GM21447 (cell line): ENCODE results near the gene ENTPD7.

Experiments used
- ATAC-seq: cut with Tn5 transposase; IDR thresholded peaks from one replicate; pipeline ENCODE4 v1.9.1; 2021; ENCODE audit not compliant: unreplicated experiment

ENTPD7 gene

GRCh38 chr10:99647601-99648151, 11.6 kb upstream of the ENTPD7 start:
- ATAC-seq, result no peak

DNA sequence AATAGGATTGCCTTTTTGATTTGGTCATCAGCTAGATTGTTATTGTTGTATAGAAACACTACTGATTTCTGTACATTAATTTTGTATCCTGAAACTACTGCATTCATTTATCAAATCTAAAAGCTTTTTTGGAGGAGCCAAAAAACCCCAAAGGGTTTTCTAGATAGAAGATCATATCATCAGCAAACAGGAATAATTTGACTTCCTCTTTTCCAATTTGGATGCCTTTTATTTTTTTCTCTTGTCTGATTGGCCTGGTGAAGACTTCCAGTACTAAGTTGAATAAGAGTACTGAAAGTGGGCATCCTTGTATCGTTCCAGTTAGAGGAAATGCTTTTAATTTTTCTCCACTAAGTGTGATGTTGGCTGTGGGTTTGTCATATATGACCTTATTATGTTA, 10.6 kb upstream of the ENTPD7 start:
- no peak for ATAC-seq

DNA sequence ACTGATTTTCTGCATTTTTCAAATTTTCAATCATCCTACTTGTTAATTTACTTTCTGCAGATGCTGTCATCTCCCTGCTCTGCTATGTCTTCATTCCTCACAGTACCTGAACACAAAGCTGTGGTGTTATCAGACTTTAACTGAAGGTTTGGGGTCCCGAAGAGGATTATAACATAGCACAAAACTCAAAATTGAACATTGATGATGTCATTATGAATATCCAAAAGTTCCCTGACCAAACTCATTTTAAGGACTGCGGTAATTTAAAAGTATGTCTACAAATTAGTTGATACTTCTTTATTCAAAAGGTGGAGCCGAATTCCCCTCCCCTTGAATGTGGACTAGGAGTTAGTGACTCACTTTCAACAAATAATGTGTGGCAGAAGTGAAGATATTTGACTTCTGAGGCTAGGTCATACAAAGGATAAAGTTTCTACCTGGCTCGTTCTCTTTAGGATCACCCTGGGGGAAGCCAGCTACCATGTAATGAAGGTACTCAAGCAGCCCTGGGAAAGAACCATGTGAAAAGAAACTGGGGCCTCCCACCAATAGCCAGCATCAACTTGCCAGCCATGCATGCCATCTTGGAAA, 6.4 kb upstream of the ENTPD7 start:
- no peak for ATAC-seq

DNA sequence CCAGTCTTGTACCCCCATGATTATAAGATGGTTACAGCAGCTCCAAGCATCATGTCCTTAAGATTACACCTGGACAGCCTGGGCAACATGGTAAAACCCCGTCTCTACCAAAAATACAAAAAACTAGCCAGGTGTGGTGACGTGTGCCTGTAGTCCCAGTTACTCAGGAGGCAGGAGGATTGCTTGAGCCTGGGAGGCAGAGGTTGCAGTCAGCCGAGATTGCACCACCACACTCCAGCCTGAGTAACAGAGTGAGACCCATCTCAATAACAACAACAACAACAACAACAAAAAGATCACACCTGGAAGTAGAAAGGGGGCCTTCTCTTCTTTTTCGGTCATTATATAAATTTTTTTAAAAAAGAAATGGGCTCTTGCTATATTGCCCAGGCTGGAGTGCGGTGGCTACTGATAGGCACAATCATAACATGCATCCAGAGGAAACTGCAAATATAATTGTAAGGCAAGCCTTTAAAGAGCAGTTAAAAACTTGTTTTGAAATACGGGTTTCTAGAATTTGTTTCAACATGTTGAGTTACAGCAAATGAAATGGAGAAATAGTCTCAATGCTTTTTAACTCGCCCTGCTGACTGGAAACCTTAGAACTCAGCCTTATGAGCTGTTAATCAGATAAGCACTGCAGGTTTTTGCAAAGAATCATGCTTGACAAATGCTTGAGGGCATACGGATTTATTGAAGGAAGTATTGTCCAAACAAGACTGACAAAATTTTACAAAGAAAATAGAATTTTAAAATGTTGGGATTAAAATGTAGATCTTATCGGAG, 4.7 kb upstream of the ENTPD7 start:
- no peak for ATAC-seq

DNA sequence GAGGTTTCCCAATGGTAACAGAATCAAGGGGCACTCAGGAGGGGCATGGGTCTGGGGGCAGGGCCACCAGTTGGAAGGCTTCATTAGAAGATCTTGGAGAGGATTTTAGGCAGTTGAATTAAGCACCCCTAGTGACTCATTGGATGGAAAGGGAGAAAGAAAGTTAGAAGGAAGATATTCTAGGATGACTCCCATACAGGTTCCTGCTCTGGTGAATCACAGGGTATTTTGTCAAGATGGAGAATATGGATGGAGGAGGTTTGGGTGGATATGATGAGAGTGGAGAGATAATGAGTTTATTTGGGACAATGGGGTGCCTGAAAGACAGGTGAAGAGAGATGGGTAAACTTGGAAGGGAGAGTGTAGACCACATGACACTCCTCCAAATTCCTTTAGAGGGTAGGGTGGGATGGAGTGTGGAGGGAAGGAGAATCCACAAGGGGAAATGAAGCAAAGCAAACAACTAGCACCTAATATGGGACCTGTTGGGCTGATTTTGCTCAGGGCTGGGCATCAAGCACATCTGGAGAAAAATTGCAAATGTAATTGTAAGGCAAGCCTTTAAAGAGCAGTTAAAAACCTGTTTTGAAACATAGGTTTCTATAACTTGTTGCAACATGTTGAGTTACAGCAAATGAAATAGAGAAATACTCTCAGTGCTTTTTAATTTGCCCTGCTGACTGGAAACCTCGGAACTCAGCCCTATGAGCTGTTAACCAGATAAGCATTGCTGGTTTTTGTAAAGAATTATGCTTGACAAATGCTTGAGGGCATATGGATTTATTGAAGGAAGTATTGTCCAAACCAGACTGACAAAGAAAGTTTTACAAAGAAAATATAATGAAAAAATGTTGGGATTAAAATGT, 2.9 kb upstream of the ENTPD7 start:
- no peak for ATAC-seq

GRCh38 chr10:99658622-99659030, 683 bp upstream of the ENTPD7 start:
- peak; percentile 5 for ATAC-seq

- no peak for ATAC-seq
These were observed 608 bp downstream of the ENTPD7 start for GRCh38 chr10:99659868-99660366.

- ATAC-seq, result no peak
These were observed 1.5 kb downstream of the ENTPD7 start for GRCh38 chr10:99660662-99661376.

GRCh38 chr10:99661377-99661763, 2.1 kb downstream of the ENTPD7 start:
- ATAC-seq, result no peak

GRCh38 chr10:99665304-99665703, 6.0 kb downstream of the ENTPD7 start:
- ATAC-seq, result no peak

GRCh38 chr10:99667108-99667751, 7.9 kb downstream of the ENTPD7 start:
- no peak for ATAC-seq

GRCh38 chr10:99671386-99671785, 12.1 kb downstream of the ENTPD7 start:
- no peak for ATAC-seq

- ATAC-seq, result no peak
These were observed 13.6 kb downstream of the ENTPD7 start for GRCh38 chr10:99672884-99673283.

DNA sequence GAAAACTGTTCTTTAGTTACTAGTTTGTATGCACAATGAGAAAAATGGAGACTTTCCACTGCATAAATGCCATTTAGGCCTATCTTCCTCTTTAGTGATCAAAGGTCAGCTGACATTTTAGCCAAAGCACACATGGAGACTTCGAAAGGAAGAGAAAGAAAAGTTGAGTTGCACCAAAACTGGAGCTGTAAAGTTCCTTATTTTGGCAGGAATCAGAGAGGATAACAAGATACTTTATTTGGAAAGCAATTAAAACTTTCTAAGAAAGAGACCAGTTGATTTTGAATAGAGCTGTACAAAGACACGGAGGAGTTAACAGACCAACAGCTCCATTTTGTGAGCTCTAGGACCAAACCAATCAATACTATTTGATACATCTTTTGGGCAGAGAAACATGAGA, 14.2 kb downstream of the ENTPD7 start:
- ATAC-seq, result no peak

DNA sequence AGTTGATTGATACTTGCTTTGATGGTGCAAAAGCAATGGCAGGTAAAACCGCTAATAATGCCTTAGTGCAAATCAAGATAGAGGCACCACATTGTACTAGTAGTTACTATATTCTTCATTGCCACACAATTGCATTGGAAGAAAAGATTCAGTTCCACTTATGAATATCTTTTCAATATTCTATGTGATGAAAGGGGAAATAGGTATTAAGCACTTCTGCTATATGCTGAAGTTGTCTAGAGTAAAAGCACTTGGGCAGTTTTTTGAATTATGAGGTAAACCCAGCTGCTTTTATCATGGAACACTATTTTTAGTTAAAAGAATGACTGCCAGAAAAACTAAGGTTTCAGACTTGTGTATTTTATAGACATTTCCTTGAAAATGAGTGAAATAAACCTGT, 15.5 kb downstream of the ENTPD7 start:
- ATAC-seq, result no peak

GRCh38 chr10:99676426-99676825, 17.1 kb downstream of the ENTPD7 start:
- ATAC-seq, result no peak

- no peak for ATAC-seq
These were observed 17.6 kb downstream of the ENTPD7 start for GRCh38 chr10:99676895-99677294.

GRCh38 chr10:99678921-99679320, 19.6 kb downstream of the ENTPD7 start:
- ATAC-seq, result no peak

GRCh38 chr10:99681553-99681952, 22.2 kb downstream of the ENTPD7 start:
- no peak for ATAC-seq

- no peak for ATAC-seq
These were observed 22.7 kb downstream of the ENTPD7 start for GRCh38 chr10:99682032-99682431.
